Breast epithelium (tissue), 4 donors: ENCODE measurements around the gene ZFHX3. TPM values are rescaled to one million over a fixed set of nuclear protein-coding genes. Genes with fewer than 3 reads are reported as not detected.

ENCODE experiments used
- DNase-seq, 2 donors: peaks; one replicate each; pipeline ENCODE4 v3.0.0-alpha.2; 2019; ENCODE audit warnings: low spot score in 2 of 2
- H3K27ac ChIP-seq, 2 donors: fragments of 200-600 bp; sonication (generic) in 1 of 2; one replicate each; pipeline ENCODE4 v1.5.1; 2016 to 2019; ENCODE audit warnings: mild to moderate bottlenecking in 1 of 2
- H3K27me3 ChIP-seq, 2 donors: fragments of 200-600 bp; sonication (generic) in 1 of 2; one replicate each; pipeline versions ENCODE4 v1.5.1 to v1.6.0; 2017 to 2019; ENCODE audit warnings: control low read depth in 1 of 2, mild to moderate bottlenecking in 1 of 2
- H3K36me3 ChIP-seq: fragments of 200-600 bp; one replicate; pipeline ENCODE4 v1.5.1; 2019
- H3K4me1 ChIP-seq, 2 donors: fragments of 200-600 bp; sonication (generic); one replicate each; pipeline ENCODE4 v1.5.1; 2016 to 2019; ENCODE audit warnings: control low read depth in 1 of 2
- H3K4me3 ChIP-seq, 3 donors: fragments of 200-600 bp; sonication (generic); 1 replicate in 2 of 3; 2 replicates in 1 of 3; pipeline ENCODE4 v1.5.1; 2016 to 2019; ENCODE audit warnings: mild to moderate bottlenecking in 3 of 3, moderate library complexity in 2 of 3
- H3K9me3 ChIP-seq, 2 donors: fragments of 200-600 bp; sonication (generic) in 1 of 2; one replicate each; pipeline ENCODE4 v1.5.1; 2016 to 2019; ENCODE audit warnings: control low read depth in 1 of 2
- POLR2A ChIP-seq: fragments of 450-650 bp; IDR thresholded peaks from one replicate; pipeline ENCODE4 v1.6.1; 2016; ENCODE audit warnings: antibody characterized with exemption, mild to moderate bottlenecking, moderate library complexity
- POLR2AphosphoS5 ChIP-seq, 3 donors: sonication (generic); formaldehyde crosslinking; IDR thresholded peaks; one replicate each; pipeline ENCODE4 v1.6.1; 2017; ENCODE audit warnings: antibody characterized with exemption in 3 of 3
- intact Hi-C: fragments of 100-400 bp; cut with DNase I; formaldehyde crosslinking; loops from one replicate; pipeline ENCODE4 v1.15.1; 2023; ENCODE audit warnings: low total_unique reads
- total RNA-seq, 3 donors: library from RNA; depleted of rRNA; stranded (reverse); fragments of >200 nt; gene quantifications; one replicate each; pipeline ENCODE4 v1.1.0, GENCODE V29; 2016
- TF ChIP-seq, protein P1 (sequence below), 3 donors: fragments of 450-650 bp; IDR thresholded peaks; one replicate each; pipeline ENCODE4 v1.5.1; 2016 to 2017; ENCODE audit warnings: antibody characterized with exemption in 3 of 3, mild to moderate bottlenecking in 3 of 3, moderate library complexity in 3 of 3

Gene ZFHX3
- total RNA-seq, 3 donors from 2014 or later = 10.8 to 36.0 (median 11.8) TPM

DNA sequence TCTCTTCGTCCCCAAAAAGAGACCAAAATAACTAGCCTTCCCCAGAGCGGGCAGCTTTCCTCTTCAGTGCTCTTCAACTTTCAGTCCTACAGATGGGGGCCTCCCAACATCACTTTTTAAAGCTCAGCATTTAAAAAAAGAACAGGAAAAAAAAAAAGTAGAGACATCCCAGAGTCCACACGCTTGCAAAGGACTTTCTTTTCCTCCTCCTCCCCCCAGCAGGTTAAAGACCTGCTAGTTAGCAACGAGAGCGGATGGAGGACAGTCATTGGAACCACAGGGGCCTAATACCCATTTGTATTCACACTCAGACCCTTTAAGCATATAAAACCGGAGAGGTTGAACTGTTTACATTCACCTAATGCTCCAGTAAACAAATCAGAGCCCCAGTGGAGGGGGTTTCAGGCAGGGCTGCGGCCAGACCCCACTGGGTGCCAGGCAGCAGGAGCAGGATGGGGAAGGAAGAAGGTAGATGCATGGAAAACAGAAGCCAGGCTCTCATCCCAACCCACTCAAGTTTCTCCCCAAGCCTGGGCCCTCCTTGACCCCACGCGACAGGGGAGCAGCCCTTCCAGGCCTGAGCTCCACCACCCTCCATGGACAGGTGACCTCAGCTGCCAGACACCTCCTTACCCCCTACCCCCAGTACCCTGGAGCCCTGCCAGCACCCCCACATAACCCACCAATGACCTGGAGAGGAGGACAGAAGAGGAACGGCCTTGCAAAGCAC is 15.2 kb downstream of the ZFHX3 start:
- peaks cover 0 to 7% of the 10 kb centered on the region in 2 donors for H3K4me1 ChIP-seq
- TF ChIP-seq, protein P1, sequence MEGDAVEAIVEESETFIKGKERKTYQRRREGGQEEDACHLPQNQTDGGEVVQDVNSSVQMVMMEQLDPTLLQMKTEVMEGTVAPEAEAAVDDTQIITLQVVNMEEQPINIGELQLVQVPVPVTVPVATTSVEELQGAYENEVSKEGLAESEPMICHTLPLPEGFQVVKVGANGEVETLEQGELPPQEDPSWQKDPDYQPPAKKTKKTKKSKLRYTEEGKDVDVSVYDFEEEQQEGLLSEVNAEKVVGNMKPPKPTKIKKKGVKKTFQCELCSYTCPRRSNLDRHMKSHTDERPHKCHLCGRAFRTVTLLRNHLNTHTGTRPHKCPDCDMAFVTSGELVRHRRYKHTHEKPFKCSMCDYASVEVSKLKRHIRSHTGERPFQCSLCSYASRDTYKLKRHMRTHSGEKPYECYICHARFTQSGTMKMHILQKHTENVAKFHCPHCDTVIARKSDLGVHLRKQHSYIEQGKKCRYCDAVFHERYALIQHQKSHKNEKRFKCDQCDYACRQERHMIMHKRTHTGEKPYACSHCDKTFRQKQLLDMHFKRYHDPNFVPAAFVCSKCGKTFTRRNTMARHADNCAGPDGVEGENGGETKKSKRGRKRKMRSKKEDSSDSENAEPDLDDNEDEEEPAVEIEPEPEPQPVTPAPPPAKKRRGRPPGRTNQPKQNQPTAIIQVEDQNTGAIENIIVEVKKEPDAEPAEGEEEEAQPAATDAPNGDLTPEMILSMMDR (IDR thresholded peaks at IDR 0.05) = no peak
- TF ChIP-seq POLR2AphosphoS5 (IDR thresholded peaks at IDR 0.05) (no peak), POLR2A (no peak)
- intact Hi-C loops = no loop called here
- no peaks in the 10 kb centered on the region for H3K9me3 ChIP-seq
- H3K36me3 ChIP-seq = no peaks in the 10 kb centered on the region
- no peak for DNase-seq
- H3K4me3 ChIP-seq = no peak overlapping the region
- no peaks in the 10 kb centered on the region for H3K27me3 ChIP-seq
- H3K27ac ChIP-seq = no peak overlapping the region

- H3K4me1 ChIP-seq = peaks cover 0 to 4% of the 10 kb centered on the region in 2 donors
- no peaks in the 10 kb centered on the region for H3K27me3 ChIP-seq
- no peak for DNase-seq
- no peaks in the 10 kb centered on the region for H3K36me3 ChIP-seq
- no peak overlapping the region for H3K4me3 ChIP-seq
- TF ChIP-seq, protein P1 (IDR thresholded peaks at IDR 0.05) = no peak
- no peak for TF ChIP-seq POLR2AphosphoS5 (IDR thresholded peaks at IDR 0.05)
- no peak for TF ChIP-seq POLR2A
- intact Hi-C loops = no loop called here
- H3K27ac ChIP-seq = no peak overlapping the region
- no peaks in the 10 kb centered on the region for H3K9me3 ChIP-seq
These were observed 15.9 kb downstream of the ZFHX3 start for GRCh38 chr16:73031984-73032383.

DNA sequence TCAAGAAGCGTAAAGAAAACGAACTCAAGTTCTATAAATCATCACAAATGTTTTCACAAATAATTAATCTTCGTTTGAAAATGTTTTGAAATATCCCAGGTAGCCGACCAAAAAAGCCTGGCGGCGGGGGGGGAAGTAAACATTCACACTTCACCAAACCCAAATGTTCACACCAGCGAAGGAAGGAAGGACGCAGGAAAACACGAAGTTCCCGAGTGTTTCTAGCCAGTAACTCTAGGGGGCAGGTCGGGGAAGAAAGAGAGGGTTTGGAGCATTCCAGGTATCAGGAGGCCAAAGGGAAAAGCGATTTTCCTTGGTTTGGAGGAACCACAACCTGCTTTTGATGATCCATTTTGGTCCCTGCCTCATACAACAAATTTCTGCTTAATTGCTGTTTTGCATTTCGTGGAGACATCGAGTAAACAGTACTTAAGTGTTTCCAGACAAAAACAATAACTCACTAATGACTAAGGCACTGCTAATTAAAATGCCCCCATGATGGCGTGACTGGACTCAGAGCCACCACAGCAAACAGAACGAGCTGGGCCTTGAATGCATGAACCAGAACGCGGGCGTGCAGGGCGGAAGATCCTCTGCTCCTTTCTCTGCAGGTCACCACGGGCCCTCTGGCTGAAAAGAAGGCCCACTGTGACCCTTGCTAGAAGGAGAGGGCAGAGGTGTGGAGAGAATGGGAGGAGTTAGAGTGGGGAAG is 16.6 kb downstream of the ZFHX3 start:
- Histone ChIP-seq H3K4me1 (no peaks in the 10 kb centered on the region), H3K36me3 (no peaks in the 10 kb centered on the region), H3K27ac (no peak overlapping the region), H3K27me3 (no peaks in the 10 kb centered on the region), H3K4me3 (no peak overlapping the region), H3K9me3 (no peaks in the 10 kb centered on the region)
- no peak for TF ChIP-seq POLR2AphosphoS5 (IDR thresholded peaks at IDR 0.05)
- TF ChIP-seq, protein P1 (IDR thresholded peaks at IDR 0.05) = no peak
- no peak for TF ChIP-seq POLR2A
- intact Hi-C loops = no loop called here
- no peak for DNase-seq

DNA sequence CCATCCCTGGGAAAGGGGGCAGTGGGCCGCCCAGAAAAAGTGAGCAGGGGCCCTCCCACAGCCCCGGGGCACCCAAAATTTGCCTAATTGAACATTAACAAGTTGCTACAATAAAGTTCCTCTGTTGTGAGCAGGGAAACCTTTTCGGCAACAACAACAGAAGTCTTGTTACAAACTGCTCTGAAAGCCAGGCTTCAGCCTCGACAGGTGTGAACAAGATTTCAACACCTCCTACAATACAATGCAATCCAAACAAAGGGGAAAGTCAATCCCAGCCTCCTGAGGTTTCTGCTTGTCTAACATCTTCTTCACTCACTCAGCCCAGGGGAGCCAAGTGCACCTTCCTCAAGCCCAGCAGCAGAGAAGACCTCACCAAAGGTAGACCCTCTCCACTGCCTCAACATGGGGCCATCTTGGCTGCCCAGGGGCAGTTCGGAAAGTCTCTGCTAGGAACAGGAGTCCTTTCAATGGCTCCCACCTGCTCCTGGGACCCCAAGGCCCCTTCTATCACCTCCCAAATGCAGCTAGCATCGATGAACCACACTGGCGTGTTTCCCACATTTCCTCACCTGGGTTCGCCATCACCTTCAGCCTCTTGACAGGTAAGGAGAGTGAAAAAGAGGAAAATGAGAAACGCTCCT is 19.1 kb downstream of the ZFHX3 start:
- Histone ChIP-seq H3K27me3 (no peaks in the 10 kb centered on the region), H3K4me3 (no peak overlapping the region), H3K27ac (no peak overlapping the region), H3K4me1 (no peaks in the 10 kb centered on the region), H3K9me3 (no peaks in the 10 kb centered on the region), H3K36me3 (no peaks in the 10 kb centered on the region)
- intact Hi-C loops = no loop called here
- TF ChIP-seq POLR2AphosphoS5 (IDR thresholded peaks at IDR 0.05) (no peak), POLR2A (no peak)
- TF ChIP-seq, protein P1 (IDR thresholded peaks at IDR 0.05) = no peak
- no peak for DNase-seq

DNA sequence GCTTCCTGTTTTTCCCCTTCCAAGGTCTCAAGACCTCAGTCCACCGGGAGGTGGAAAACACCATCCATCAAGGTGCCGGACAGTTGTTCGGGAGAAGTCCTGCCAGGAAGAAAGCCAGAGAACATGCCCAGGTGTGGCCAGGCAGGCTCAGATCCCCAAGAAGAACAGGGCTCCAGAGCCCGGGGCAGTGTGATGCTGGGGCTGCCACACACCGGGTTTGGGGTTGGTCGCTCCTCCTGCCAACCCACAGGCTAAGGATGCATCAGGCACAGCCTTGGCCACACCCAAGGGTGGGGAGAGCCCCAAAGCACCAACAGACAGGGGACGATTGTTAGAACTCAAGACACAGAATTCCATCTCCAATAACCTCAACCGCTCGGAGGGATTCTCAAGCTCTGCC is 19.7 kb downstream of the ZFHX3 start:
- Histone ChIP-seq H3K27me3 (no peaks in the 10 kb centered on the region), H3K9me3 (no peaks in the 10 kb centered on the region), H3K4me1 (no peaks in the 10 kb centered on the region), H3K4me3 (no peak overlapping the region), H3K36me3 (no peaks in the 10 kb centered on the region), H3K27ac (no peak overlapping the region)
- no peak for DNase-seq
- TF ChIP-seq, protein P1 (IDR thresholded peaks at IDR 0.05) = no peak
- TF ChIP-seq POLR2A (no peak), POLR2AphosphoS5 (IDR thresholded peaks at IDR 0.05) (no peak)
- intact Hi-C loops = no loop called here
